ENCODE data around the gene TLR8. TPM values are rescaled to one million over a fixed set of nuclear protein-coding genes. Genes with fewer than 3 reads are reported as not detected.

TLR8 gene
- total RNA-seq, 1 experiment from 2014 or later = not detected

DNA sequence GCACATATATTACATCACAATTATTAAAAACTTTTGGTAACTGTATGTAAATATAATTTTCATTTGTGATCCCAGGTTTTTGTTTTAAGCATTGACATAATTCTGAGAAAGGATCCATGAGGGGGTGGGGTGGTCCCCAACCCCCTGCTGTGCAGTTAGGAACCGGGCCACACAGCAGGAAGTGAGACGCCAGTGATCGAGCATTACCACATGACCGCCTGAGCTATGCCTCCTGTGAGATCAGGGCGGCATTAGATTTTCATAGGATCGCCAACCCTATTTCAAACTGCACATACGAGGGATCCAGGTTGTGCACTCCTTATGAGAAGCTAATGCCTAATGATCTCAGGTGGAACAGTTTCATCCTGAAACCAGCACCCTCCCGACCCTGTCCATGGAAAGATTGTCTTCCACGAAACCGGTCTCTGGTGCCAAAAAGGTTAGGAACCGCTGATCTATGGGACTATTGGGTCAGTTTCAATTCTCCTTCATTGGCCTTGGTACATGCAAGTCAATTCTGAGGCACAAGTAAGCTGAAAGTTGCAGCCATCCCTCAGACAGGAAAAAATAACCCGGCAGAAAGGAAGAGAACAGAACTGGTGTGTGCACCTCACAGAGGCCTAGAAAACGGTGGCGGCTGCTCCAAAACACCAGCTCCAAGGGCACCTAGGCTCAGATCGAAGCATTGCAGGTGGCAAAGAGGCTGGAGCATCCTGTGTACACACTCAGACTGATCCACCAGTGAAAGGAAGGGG is 61.5 kb downstream of the TLR8 start:
- TF ChIP-seq, protein P1, sequence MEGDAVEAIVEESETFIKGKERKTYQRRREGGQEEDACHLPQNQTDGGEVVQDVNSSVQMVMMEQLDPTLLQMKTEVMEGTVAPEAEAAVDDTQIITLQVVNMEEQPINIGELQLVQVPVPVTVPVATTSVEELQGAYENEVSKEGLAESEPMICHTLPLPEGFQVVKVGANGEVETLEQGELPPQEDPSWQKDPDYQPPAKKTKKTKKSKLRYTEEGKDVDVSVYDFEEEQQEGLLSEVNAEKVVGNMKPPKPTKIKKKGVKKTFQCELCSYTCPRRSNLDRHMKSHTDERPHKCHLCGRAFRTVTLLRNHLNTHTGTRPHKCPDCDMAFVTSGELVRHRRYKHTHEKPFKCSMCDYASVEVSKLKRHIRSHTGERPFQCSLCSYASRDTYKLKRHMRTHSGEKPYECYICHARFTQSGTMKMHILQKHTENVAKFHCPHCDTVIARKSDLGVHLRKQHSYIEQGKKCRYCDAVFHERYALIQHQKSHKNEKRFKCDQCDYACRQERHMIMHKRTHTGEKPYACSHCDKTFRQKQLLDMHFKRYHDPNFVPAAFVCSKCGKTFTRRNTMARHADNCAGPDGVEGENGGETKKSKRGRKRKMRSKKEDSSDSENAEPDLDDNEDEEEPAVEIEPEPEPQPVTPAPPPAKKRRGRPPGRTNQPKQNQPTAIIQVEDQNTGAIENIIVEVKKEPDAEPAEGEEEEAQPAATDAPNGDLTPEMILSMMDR (IDR thresholded peaks at IDR 0.05; ENCODE audit: unreplicated experiment) = no peak
- Mint-ChIP-seq H3K4me1 (ENCODE audit: insufficient read depth, unreplicated experiment) (no peaks in the 10 kb centered on the region), H3K9me3 (ENCODE audit: unreplicated experiment) (no peaks in the 10 kb centered on the region), H3K4me3 (ENCODE audit: unreplicated experiment) (no peak overlapping the region), H3K27ac (ENCODE audit: low read depth, unreplicated experiment) (no peak overlapping the region), H3K27me3 (ENCODE audit: insufficient read depth, unreplicated experiment) (no peaks in the 10 kb centered on the region), H3K36me3 (ENCODE audit: insufficient read depth, unreplicated experiment) (no peaks in the 10 kb centered on the region)
- intact Hi-C loops (cut with micrococcal nuclease) = no loop called here
- no peak for DNase-seq (ENCODE audit: unreplicated experiment)
- POLR2A ChIA-PET = interaction anchor here (0.7 kb wide), 1 partner anchor 383 kb away, joined by 4 read pairs; no protein-coding TSS in a partner anchor
- CTCF ChIA-PET = interaction anchor here (0.5 to 1.1 kb wide), 3 partner anchors 20 to 464 kb away, joined by 3 to 5 read pairs (median 4); no protein-coding TSS in a partner anchor
- BruUV-seq (replicated peaks) = no TSS peak

DNA sequence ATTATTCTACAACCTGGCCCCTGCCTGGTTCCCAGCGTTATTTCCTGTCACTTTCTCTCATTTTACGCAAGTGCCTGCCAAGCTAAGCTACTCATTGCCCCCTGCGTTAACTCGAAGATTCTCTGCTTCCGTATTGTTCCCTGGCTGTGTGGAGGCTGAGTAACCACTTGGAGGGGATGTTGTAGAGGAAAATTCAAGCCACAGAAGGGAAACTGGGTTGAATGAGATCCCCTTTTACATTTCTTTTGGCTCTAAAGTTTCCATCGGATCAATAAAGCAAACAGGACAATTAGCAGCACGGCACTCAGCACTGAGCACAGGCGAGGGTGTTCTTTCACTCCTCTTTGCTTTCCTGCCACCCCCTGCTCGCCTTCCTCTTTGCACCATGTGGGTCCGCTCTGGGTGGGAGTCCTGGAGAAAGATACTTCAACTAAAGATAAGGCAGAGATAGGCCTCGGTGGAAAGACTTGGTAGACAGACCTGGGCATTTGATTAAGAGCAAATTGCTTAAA is 64.3 kb downstream of the TLR8 start:
- Mint-ChIP-seq H3K9me3 (ENCODE audit: unreplicated experiment) (no peaks in the 10 kb centered on the region), H3K4me3 (ENCODE audit: unreplicated experiment) (no peak overlapping the region), H3K36me3 (ENCODE audit: insufficient read depth, unreplicated experiment) (peaks cover 13% of the 10 kb centered on the region), H3K27ac (ENCODE audit: low read depth, unreplicated experiment) (no peak overlapping the region), H3K27me3 (ENCODE audit: insufficient read depth, unreplicated experiment) (no peaks in the 10 kb centered on the region), H3K4me1 (ENCODE audit: insufficient read depth, unreplicated experiment) (no peaks in the 10 kb centered on the region)
- no peak for DNase-seq (ENCODE audit: unreplicated experiment)
- ChIA-PET POLR2A (interaction anchor here (1.5 kb wide), 1 partner anchor 10 kb away, joined by 3 read pairs; no protein-coding TSS in a partner anchor), CTCF (interaction anchor here (0.6 to 1.5 kb wide), 4 partner anchors 12 to 895 kb away, joined by 3 to 4 read pairs (median 4); no protein-coding TSS in a partner anchor)
- intact Hi-C loops (cut with micrococcal nuclease) = no loop called here
- no TSS peak for BruUV-seq (replicated peaks)
- TF ChIP-seq, protein P1 (IDR thresholded peaks at IDR 0.05; ENCODE audit: unreplicated experiment) = no peak

DNA sequence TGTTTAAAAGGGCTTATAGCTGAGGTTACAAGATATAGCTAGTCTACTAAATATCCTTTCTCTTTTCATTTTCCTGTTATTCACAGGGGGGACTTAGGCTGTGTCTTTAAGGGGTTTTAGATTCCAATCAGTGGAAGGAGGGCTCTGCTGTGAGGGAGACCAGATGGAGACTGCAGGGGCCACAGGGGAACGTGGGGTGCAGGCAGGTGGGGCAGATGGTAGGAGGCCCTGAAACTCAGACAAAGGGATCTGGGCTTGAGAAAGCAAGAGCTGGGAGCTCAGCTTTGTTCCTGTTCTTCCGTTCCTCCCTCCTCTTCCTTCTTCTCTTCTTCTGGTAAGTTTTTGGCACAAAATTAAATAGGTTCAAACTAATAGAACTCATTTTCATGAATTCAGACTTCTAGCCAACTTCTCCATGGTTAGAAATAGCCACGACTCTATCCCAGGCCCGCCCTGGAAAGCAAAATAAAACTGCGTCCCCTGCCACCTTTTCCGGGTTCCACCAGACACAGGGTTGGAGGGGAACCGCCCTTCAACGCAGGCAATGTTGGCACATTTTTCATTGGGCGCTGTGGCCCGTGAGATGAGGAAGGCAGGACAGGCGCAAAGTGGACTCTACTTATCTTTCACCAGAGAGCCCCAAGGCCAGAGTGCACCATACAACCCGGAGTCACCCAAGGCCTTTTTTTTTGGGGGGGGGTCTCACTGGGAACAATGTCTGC is 65.0 kb downstream of the TLR8 start:
- BruUV-seq (replicated peaks) = no TSS peak
- no peaks in the 10 kb centered on the region for H3K27me3 Mint-ChIP-seq (ENCODE audit: insufficient read depth, unreplicated experiment)

More for the DNA sequence above, 65.0 kb downstream of the TLR8 start:
- ChIA-PET CTCF (interaction anchor here (0.7 to 1.0 kb wide), 3 partner anchors 12 to 514 kb away, joined by 3 to 4 read pairs (median 4); no protein-coding TSS in a partner anchor), POLR2A (interaction anchor here (1.5 kb wide), 1 partner anchor 11 kb away, joined by 3 read pairs; no protein-coding TSS in a partner anchor)
- Mint-ChIP-seq H3K4me1 (ENCODE audit: insufficient read depth, unreplicated experiment) (no peaks in the 10 kb centered on the region), H3K4me3 (ENCODE audit: unreplicated experiment) (no peak overlapping the region), H3K9me3 (ENCODE audit: unreplicated experiment) (no peaks in the 10 kb centered on the region), H3K27ac (ENCODE audit: low read depth, unreplicated experiment) (no peak overlapping the region), H3K36me3 (ENCODE audit: insufficient read depth, unreplicated experiment) (peaks cover 18% of the 10 kb centered on the region)
- TF ChIP-seq, protein P1 (IDR thresholded peaks at IDR 0.05; ENCODE audit: unreplicated experiment) = no peak
- no peak for DNase-seq (ENCODE audit: unreplicated experiment)
- intact Hi-C loops (cut with micrococcal nuclease) = no loop called here
